Measurements from ENCODE around the gene PUM1. TPM values are rescaled to one million over a fixed set of nuclear protein-coding genes. Genes with fewer than 3 reads are reported as not detected.
A peak's percentile ranks its signal among the peaks of the same experiment; 100 is the strongest.

Gene PUM1
- total RNA-seq, 1 experiment from 2014 or later, result 109 TPM

DNA sequence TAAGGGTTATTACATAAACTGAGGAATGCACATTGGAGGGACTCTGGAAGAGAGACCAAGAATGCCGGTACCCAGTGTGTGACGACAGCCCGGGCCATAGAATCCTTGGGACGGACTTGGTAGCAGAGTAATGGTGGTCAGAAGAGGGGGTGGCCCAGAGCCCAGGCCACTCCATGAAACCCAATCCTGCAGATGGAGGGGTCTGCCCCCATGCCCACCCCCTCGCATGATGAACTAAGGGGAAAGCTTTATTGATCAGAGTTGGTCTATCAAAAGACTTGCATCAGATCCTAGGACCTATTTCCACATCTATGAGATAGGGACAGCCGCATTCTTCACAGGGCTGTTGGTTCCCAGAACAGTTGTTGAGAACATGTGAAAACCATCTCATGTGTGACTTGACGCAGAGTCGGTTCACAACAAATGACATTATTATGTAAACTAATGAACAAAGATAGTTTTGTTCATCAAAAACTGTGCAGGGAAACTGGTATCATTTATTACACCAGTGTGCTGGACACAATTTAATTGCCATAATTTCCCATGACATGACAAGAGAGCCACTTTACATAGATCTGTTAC is 135.5 kb downstream of the PUM1 start:
- ATAC-seq, result peak; percentile 40
- intact Hi-C loops (cut with micrococcal nuclease; ENCODE audit: unreplicated experiment), result loop anchor here (5.0 kb wide), 1 partner anchor 148 kb away; no protein-coding TSS in a partner anchor

DNA sequence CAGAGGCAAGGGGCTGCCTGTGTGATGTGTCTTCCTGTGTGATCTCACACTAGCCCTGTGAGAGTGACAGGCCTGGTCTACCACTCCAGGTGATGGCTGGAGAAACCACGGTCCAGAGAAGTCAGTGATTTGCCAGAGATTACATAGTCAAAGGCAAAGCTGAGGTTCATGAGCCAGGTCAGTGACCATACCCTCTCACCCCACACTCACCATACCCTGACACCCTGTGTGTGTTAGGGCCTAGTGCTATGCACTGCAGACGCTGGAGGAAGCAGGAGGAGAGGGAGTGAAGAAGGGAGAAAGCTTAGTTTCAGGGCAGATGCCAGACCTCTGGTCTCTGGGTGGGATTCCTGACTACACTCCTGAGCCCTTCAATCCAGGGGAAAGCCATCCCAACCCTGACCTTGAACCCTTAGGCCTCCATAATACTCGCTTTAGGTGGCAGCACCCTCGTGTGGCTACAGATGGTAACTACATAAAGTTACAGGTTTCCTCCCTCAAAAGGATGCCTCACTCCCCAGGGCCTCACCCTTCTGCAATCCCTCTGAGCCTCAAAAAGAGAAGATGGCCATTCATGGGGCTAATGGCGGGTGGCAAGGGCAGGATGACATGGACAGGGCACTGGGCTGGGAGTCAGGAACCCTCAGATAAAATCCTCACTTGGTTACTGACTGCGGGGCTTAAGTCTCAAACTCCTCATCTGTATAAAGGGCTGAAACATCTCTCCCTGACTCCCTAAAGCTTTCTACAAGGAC is 136.2 kb downstream of the PUM1 start:
- ChIA-PET CTCF (interaction anchor here (1.0 to 1.2 kb wide), 3 partner anchors 15 to 127 kb away, joined by 3 to 4 read pairs (median 4); no protein-coding TSS in a partner anchor), POLR2A (no interaction called here)
- ATAC-seq (peak; percentile 83), DNase-seq (ENCODE audit: low read depth, low spot score) (no peak)
- Histone ChIP-seq H3K9me3 (ENCODE audit: control insufficient read depth, insufficient read depth, low read depth, low read length) (no peaks in the 10 kb centered on the region), H3K27ac (ENCODE audit: low read length) (no peak overlapping the region), H3K4me1 (ENCODE audit: control insufficient read depth, insufficient read depth, low read length) (no peaks in the 10 kb centered on the region), H3K4me3 (ENCODE audit: low read depth in 2 of 2, low read length in 2 of 2) (no peak overlapping the region), H3K27me3 (ENCODE audit: control insufficient read depth, insufficient read depth, low read length) (no peaks in the 10 kb centered on the region), H3K36me3 (ENCODE audit: control insufficient read depth, insufficient read depth, low read length) (peaks cover 10% of the 10 kb centered on the region)
- intact Hi-C loops (cut with micrococcal nuclease; ENCODE audit: unreplicated experiment), result loop anchor here (5.0 kb wide), 1 partner anchor 147 kb away; no protein-coding TSS in a partner anchor
- TF ChIP-seq POLR2AphosphoS5 (IDR thresholded peaks at IDR 0.05; ENCODE audit: low read depth, low read length), result no peak
- TF ChIP-seq, protein P1, sequence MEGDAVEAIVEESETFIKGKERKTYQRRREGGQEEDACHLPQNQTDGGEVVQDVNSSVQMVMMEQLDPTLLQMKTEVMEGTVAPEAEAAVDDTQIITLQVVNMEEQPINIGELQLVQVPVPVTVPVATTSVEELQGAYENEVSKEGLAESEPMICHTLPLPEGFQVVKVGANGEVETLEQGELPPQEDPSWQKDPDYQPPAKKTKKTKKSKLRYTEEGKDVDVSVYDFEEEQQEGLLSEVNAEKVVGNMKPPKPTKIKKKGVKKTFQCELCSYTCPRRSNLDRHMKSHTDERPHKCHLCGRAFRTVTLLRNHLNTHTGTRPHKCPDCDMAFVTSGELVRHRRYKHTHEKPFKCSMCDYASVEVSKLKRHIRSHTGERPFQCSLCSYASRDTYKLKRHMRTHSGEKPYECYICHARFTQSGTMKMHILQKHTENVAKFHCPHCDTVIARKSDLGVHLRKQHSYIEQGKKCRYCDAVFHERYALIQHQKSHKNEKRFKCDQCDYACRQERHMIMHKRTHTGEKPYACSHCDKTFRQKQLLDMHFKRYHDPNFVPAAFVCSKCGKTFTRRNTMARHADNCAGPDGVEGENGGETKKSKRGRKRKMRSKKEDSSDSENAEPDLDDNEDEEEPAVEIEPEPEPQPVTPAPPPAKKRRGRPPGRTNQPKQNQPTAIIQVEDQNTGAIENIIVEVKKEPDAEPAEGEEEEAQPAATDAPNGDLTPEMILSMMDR (IDR thresholded peaks at IDR 0.05), result peak; percentile 88
- in situ Hi-C loops (cut with HindIII; ENCODE audit: low pct_unique_long_range_greater_than_20kb, low sequenced_read_pairs), result no loop called here
- BruUV-seq (replicated peaks), result no TSS peak

More for the DNA sequence above, 135.5 kb downstream of the PUM1 start:
- Histone ChIP-seq H3K9me3 (ENCODE audit: control insufficient read depth, insufficient read depth, low read depth, low read length) (no peaks in the 10 kb centered on the region), H3K27me3 (ENCODE audit: control insufficient read depth, insufficient read depth, low read length) (no peaks in the 10 kb centered on the region), H3K4me1 (ENCODE audit: control insufficient read depth, insufficient read depth, low read length) (no peaks in the 10 kb centered on the region), H3K27ac (ENCODE audit: low read length) (no peak overlapping the region), H3K36me3 (ENCODE audit: control insufficient read depth, insufficient read depth, low read length) (peaks cover 14% of the 10 kb centered on the region), H3K4me3 (ENCODE audit: low read depth in 2 of 2, low read length in 2 of 2) (no peak overlapping the region)
- in situ Hi-C loops (cut with HindIII; ENCODE audit: low pct_unique_long_range_greater_than_20kb, low sequenced_read_pairs), result no loop called here
- no peak for DNase-seq (ENCODE audit: low read depth, low spot score)
- TF ChIP-seq, protein P2, sequence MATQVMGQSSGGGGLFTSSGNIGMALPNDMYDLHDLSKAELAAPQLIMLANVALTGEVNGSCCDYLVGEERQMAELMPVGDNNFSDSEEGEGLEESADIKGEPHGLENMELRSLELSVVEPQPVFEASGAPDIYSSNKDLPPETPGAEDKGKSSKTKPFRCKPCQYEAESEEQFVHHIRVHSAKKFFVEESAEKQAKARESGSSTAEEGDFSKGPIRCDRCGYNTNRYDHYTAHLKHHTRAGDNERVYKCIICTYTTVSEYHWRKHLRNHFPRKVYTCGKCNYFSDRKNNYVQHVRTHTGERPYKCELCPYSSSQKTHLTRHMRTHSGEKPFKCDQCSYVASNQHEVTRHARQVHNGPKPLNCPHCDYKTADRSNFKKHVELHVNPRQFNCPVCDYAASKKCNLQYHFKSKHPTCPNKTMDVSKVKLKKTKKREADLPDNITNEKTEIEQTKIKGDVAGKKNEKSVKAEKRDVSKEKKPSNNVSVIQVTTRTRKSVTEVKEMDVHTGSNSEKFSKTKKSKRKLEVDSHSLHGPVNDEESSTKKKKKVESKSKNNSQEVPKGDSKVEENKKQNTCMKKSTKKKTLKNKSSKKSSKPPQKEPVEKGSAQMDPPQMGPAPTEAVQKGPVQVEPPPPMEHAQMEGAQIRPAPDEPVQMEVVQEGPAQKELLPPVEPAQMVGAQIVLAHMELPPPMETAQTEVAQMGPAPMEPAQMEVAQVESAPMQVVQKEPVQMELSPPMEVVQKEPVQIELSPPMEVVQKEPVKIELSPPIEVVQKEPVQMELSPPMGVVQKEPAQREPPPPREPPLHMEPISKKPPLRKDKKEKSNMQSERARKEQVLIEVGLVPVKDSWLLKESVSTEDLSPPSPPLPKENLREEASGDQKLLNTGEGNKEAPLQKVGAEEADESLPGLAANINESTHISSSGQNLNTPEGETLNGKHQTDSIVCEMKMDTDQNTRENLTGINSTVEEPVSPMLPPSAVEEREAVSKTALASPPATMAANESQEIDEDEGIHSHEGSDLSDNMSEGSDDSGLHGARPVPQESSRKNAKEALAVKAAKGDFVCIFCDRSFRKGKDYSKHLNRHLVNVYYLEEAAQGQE (IDR thresholded peaks at IDR 0.05; ENCODE audit: insufficient read depth in 1 of 2, low read depth in 2 of 2, low read length in 1 of 2), result no peak
- TF ChIP-seq TCF7L2 (IDR thresholded peaks at IDR 0.05; ENCODE audit: low read depth, low read length) (no peak), SIN3A (IDR thresholded peaks at IDR 0.05; ENCODE audit: borderline replicate concordance, insufficient read depth, low read depth, low read length) (no peak), POLR2AphosphoS5 (IDR thresholded peaks at IDR 0.05; ENCODE audit: low read depth, low read length) (no peak)
- TF ChIP-seq, protein P1 (IDR thresholded peaks at IDR 0.05), result no peak
- no TSS peak for BruUV-seq (replicated peaks)
- POLR2A ChIA-PET, result no interaction called here
- CTCF ChIA-PET, result interaction anchor here (0.6 to 1.0 kb wide), 2 partner anchors 12 to 128 kb away, joined by 3 read pairs; no protein-coding TSS in a partner anchor

Measured in Panc1 (cell line).